ENCODE measurements around the gene ARHGAP18.

ARHGAP18 gene

DNA sequence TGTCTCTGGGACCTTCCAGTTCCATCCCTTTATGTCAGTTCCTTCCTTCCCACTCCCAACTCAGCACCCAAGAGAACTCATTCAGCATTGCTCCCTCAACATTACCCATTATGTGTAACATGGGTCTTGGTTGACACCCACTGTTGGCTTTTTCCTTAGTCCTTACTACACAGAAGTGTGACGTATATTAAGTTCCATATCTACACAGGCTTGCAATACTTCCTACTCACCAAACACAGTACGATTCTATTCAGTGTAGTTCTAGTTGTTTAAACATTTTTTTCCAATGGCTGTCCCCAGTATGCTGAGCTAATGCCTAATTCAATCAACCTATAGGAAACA, 37.7 kb downstream of the ARHGAP18 start:
- TF ChIP-seq, protein P1, sequence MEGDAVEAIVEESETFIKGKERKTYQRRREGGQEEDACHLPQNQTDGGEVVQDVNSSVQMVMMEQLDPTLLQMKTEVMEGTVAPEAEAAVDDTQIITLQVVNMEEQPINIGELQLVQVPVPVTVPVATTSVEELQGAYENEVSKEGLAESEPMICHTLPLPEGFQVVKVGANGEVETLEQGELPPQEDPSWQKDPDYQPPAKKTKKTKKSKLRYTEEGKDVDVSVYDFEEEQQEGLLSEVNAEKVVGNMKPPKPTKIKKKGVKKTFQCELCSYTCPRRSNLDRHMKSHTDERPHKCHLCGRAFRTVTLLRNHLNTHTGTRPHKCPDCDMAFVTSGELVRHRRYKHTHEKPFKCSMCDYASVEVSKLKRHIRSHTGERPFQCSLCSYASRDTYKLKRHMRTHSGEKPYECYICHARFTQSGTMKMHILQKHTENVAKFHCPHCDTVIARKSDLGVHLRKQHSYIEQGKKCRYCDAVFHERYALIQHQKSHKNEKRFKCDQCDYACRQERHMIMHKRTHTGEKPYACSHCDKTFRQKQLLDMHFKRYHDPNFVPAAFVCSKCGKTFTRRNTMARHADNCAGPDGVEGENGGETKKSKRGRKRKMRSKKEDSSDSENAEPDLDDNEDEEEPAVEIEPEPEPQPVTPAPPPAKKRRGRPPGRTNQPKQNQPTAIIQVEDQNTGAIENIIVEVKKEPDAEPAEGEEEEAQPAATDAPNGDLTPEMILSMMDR (IDR thresholded peaks at IDR 0.05; ENCODE audit: insufficient read depth, low read length, poor library complexity, severe bottlenecking) = no peak
- no peak for TF ChIP-seq EZH2phosphoT487 (conservative IDR thresholded peaks at IDR 0.05; ENCODE audit: low read length)
- Histone ChIP-seq H3K27me3 (ENCODE audit: low read length) (no peaks in the 10 kb centered on the region), H3K4me2 (ENCODE audit: low read depth, low read length, poor library complexity, severe bottlenecking) (no peak overlapping the region), H3K9me2 (replicated peaks; ENCODE audit: insufficient read depth, low read length) (no peaks in the 10 kb centered on the region), H3K79me2 (ENCODE audit: insufficient read depth, low read length) (no peaks in the 10 kb centered on the region), H3K9ac (ENCODE audit: low read length) (no peak overlapping the region), H3K36me3 (ENCODE audit: low read length) (no peaks in the 10 kb centered on the region), H3F3A (ENCODE audit: insufficient read depth) (no peaks in the 10 kb centered on the region), H3K27ac (ENCODE audit: low read depth, low read length) (no peak overlapping the region), H3K9me3 (ENCODE audit: insufficient read depth, low read length) (no peaks in the 10 kb centered on the region), H2AFZ (ENCODE audit: low read depth, low read length, severe bottlenecking) (no peak overlapping the region), H3K4me3 (ENCODE audit: insufficient read depth, low read length, poor library complexity, severe bottlenecking) (no peak overlapping the region), H4K20me1 (ENCODE audit: low read depth, low read length) (no peaks in the 10 kb centered on the region)

DNA sequence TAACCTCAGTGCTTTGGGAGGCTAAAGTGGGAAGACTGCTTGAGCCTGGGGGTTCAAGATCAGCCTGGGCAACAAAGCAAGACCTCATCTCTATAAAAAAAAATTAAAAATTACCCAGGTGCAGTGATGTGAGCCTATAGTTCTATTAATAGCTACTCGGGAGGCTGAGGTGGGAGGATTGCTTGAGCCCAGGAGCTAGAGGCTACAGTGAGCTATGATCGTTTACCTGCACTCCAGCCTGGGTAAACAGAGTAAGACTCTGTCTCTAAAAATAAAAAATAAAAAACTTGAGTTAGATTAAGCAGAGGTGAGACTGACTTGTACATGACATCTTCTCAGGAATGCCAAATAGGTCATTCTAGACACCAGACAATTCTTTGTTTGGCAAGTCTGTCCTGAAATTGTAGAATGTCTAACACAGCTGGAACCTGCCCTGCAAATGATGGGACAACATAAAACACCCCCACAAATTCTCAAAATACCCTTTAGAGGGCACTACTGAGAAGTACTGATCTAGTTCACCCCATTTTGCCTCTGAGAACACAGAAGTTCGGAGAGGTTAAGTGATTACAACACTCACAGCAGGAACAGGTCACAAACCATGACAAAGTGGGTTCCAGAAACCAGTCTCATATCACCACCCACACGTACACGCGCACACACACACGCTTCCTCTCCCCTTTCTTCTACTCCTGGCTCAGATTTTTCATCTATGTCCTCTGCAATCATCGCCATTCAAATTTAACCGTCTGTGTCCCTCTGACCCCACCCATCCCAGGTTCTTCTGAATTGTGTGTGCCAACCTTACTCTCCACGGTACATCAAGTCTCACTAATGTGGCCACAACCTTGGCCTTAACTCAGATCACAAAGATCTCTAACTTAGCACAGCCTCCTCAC, 38.3 kb downstream of the ARHGAP18 start:
- Histone ChIP-seq H4K20me1 (ENCODE audit: low read depth, low read length) (no peaks in the 10 kb centered on the region), H3K36me3 (ENCODE audit: low read length) (no peaks in the 10 kb centered on the region), H3K9me2 (replicated peaks; ENCODE audit: insufficient read depth, low read length) (no peaks in the 10 kb centered on the region), H3K79me2 (ENCODE audit: insufficient read depth, low read length) (no peaks in the 10 kb centered on the region), H3K9me3 (ENCODE audit: insufficient read depth, low read length) (no peaks in the 10 kb centered on the region), H3K9ac (ENCODE audit: low read length) (no peak overlapping the region), H3K4me2 (ENCODE audit: low read depth, low read length, poor library complexity, severe bottlenecking) (no peak overlapping the region), H3K27me3 (ENCODE audit: low read length) (no peaks in the 10 kb centered on the region), H3K4me3 (ENCODE audit: insufficient read depth, low read length, poor library complexity, severe bottlenecking) (no peak overlapping the region), H3F3A (ENCODE audit: insufficient read depth) (no peaks in the 10 kb centered on the region), H3K27ac (ENCODE audit: low read depth, low read length) (no peak overlapping the region), H2AFZ (ENCODE audit: low read depth, low read length, severe bottlenecking) (no peak overlapping the region)
- TF ChIP-seq EZH2phosphoT487 (conservative IDR thresholded peaks at IDR 0.05; ENCODE audit: low read length) = no peak
- TF ChIP-seq, protein P1 (IDR thresholded peaks at IDR 0.05; ENCODE audit: insufficient read depth, low read length, poor library complexity, severe bottlenecking) = no peak

DNA sequence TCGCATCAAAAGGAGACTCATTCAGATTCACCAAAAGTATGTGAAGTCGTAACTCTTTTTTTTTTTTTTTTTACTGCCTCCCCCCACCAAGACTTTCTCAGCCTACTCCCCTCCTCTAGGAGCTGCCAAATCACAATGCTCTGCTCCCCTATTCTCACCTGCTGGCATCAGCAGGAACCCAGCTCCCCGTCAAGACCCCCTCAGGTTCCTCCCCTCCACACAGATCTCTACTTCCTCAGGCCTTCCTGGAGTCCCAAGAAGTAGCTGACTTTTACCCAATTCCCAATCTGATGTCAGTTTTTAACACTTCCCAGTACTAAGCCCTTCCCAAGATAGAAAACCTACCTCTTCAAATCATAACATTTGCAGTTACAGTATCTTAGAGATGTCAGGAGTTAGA, 39.3 kb downstream of the ARHGAP18 start:
- H3K79me2 ChIP-seq (ENCODE audit: insufficient read depth, low read length) = no peaks in the 10 kb centered on the region
- no peak overlapping the region for H3K27ac ChIP-seq (ENCODE audit: low read depth, low read length)
- no peaks in the 10 kb centered on the region for H4K20me1 ChIP-seq (ENCODE audit: low read depth, low read length)
- no peaks in the 10 kb centered on the region for H3F3A ChIP-seq (ENCODE audit: insufficient read depth)
- H3K27me3 ChIP-seq (ENCODE audit: low read length) = no peaks in the 10 kb centered on the region
- no peaks in the 10 kb centered on the region for H3K9me3 ChIP-seq (ENCODE audit: insufficient read depth, low read length)
- no peaks in the 10 kb centered on the region for H3K36me3 ChIP-seq (ENCODE audit: low read length)
- H3K9ac ChIP-seq (ENCODE audit: low read length) = no peak overlapping the region
- H3K9me2 ChIP-seq (replicated peaks; ENCODE audit: insufficient read depth, low read length) = no peaks in the 10 kb centered on the region
- TF ChIP-seq EZH2phosphoT487 (conservative IDR thresholded peaks at IDR 0.05; ENCODE audit: low read length) = no peak
- TF ChIP-seq, protein P1 (IDR thresholded peaks at IDR 0.05; ENCODE audit: insufficient read depth, low read length, poor library complexity, severe bottlenecking) = no peak
- H3K4me2 ChIP-seq (ENCODE audit: low read depth, low read length, poor library complexity, severe bottlenecking) = no peak overlapping the region
- H3K4me3 ChIP-seq (ENCODE audit: insufficient read depth, low read length, poor library complexity, severe bottlenecking) = no peak overlapping the region
- H2AFZ ChIP-seq (ENCODE audit: low read depth, low read length, severe bottlenecking) = no peak overlapping the region

Data from SU-DHL-6 (cell line).